Mucosa of descending colon (tissue), 3 donors: ENCODE measurements around the gene THBS4. TPM values are rescaled to one million over a fixed set of nuclear protein-coding genes. Genes with fewer than 3 reads are reported as not detected.

Source experiments
- ATAC-seq: fragments of 200-7000 bp; cut with Tn5 transposase; one replicate; pipeline ENCODE4 v1.9.1; 2020; ENCODE audit warnings: mild to moderate bottlenecking, moderate library complexity
- DNase-seq, 3 donors: peaks; one replicate each; pipeline ENCODE4 v3.0.0-alpha.2; 2020
- H3K36me3 ChIP-seq: fragments of 200-600 bp; one replicate; pipeline ENCODE4 v1.8.0; 2021; ENCODE audit warnings: low read depth, mild to moderate bottlenecking
- H3K4me1 ChIP-seq: fragments of 200-600 bp; one replicate; pipeline ENCODE4 v1.8.0; 2021; ENCODE audit warnings: low read depth, mild to moderate bottlenecking
- H3K4me3 ChIP-seq: fragments of 200-600 bp; one replicate; pipeline ENCODE4 v1.8.0; 2021; ENCODE audit warnings: mild to moderate bottlenecking
- H3K9me3 ChIP-seq: fragments of 200-600 bp; one replicate; pipeline ENCODE4 v1.8.0; 2021; ENCODE audit warnings: mild to moderate bottlenecking
- CTCF ChIP-seq: fragments of 200-600 bp; IDR thresholded peaks from one replicate; pipeline ENCODE4 v1.8.0; 2022; ENCODE audit warnings: antibody characterized with exemption, mild to moderate bottlenecking
- intact Hi-C, 2 donors: fragments of 100-400 bp; cut with DNase I in 1 of 2; cut with micrococcal nuclease in 1 of 2; formaldehyde crosslinking; loops; one replicate each; pipeline versions ENCODE4 v1.11.0 to v1.11.1; 2022; cut with DNase I, micrococcal nuclease
- total RNA-seq, 3 donors: library from RNA; stranded (reverse); fragmentation: NEBNext Ultra II Directional in 2 of 3; extraction: Animal tissue kit (Norgen Biotek cat#: 25700) in 2 of 3; gene quantifications; one replicate each; pipeline versions ENCODE4 v1.2.1 to v1.2.4, GENCODE V29; 2021 to 2023
- donor health status: DM: no; HTN: no; CAD: no; lungs with moderate emphysema.
- donor health status: DM: no; HTN: no; CAD: no.
- donor health status: DM: no; HTN: yes; CAD: no.

Gene THBS4
- total RNA-seq, 3 donors from 2014 or later, result 0.84 to 26.2 (median 4.8) TPM

- H3K4me1 ChIP-seq, result no peaks in the 10 kb centered on the region
- DNase-seq (no peak), ATAC-seq (no peak)
- intact Hi-C loops, result loop anchor here in 1 of 2 donors (10.0 kb wide), 1 partner anchor 177 kb away; no protein-coding TSS in a partner anchor
- H3K9me3 ChIP-seq, result no peaks in the 10 kb centered on the region
- H3K36me3 ChIP-seq, result no peaks in the 10 kb centered on the region
- H3K4me3 ChIP-seq, result no peak overlapping the region
- TF ChIP-seq CTCF, result no peak
Measured at GRCh38 chr5:80097451-80097850, 62.3 kb downstream of the THBS4 start.

GRCh38 chr5:80101993-80102392 lies 66.8 kb downstream of the THBS4 start:
- Histone ChIP-seq H3K4me1 (no peaks in the 10 kb centered on the region), H3K36me3 (no peaks in the 10 kb centered on the region), H3K9me3 (no peaks in the 10 kb centered on the region), H3K4me3 (no peak overlapping the region)
- ATAC-seq, result no peak
- no peak for DNase-seq
- no peak for TF ChIP-seq CTCF
- intact Hi-C loops, result no loop called here

GRCh38 chr5:80103371-80103770 lies 68.2 kb downstream of the THBS4 start:
- intact Hi-C loops, result no loop called here
- no peaks in the 10 kb centered on the region for H3K4me1 ChIP-seq

GRCh38 chr5:80105698-80106439 lies 70.7 kb downstream of the THBS4 start:
- ATAC-seq, result no peak
- H3K4me3 ChIP-seq, result no peak overlapping the region
- intact Hi-C loops, result no loop called here
- no peaks in the 10 kb centered on the region for H3K9me3 ChIP-seq
- H3K36me3 ChIP-seq, result no peaks in the 10 kb centered on the region
- no peak for DNase-seq
- no peaks in the 10 kb centered on the region for H3K4me1 ChIP-seq
- no peak for TF ChIP-seq CTCF

More at GRCh38 chr5:80103371-80103770, 68.2 kb downstream of the THBS4 start:
- DNase-seq (no peak), ATAC-seq (no peak)
- Histone ChIP-seq H3K36me3 (no peaks in the 10 kb centered on the region), H3K9me3 (no peaks in the 10 kb centered on the region), H3K4me3 (no peak overlapping the region)
- no peak for TF ChIP-seq CTCF

GRCh38 chr5:80106916-80107315 lies 71.8 kb downstream of the THBS4 start:
- DNase-seq (no peak), ATAC-seq (no peak)
- TF ChIP-seq CTCF, result no peak
- intact Hi-C loops, result no loop called here
- H3K36me3 ChIP-seq, result no peaks in the 10 kb centered on the region
- H3K4me1 ChIP-seq, result no peaks in the 10 kb centered on the region
- no peaks in the 10 kb centered on the region for H3K9me3 ChIP-seq
- H3K4me3 ChIP-seq, result no peak overlapping the region
